Raji (cell line): ENCODE results near the gene CCDC102B.

ENCODE experiments used
- POLR2A ChIP-seq: IDR thresholded peaks from 2 replicates; pipeline ENCODE4 v1.6.1; 2011; ENCODE audit warnings: low read depth, low read length, control low read depth; ENCODE audit not compliant: insufficient read depth

The CCDC102B gene

GRCh38 chr18:69044215-69044614 is 246.3 kb downstream of the CCDC102B start:
- no peak for TF ChIP-seq POLR2A

- TF ChIP-seq POLR2A = no peak
Measured at GRCh38 chr18:69064063-69064462, 266.2 kb downstream of the CCDC102B start.

GRCh38 chr18:69067048-69067447 is 269.2 kb downstream of the CCDC102B start:
- TF ChIP-seq POLR2A = no peak

- TF ChIP-seq POLR2A = no peak
Measured at GRCh38 chr18:69071680-69072079, 273.8 kb downstream of the CCDC102B start.

GRCh38 chr18:69081846-69082245 is 284.0 kb downstream of the CCDC102B start:
- no peak for TF ChIP-seq POLR2A

- TF ChIP-seq POLR2A = no peak
Measured at GRCh38 chr18:69082499-69082898, 284.6 kb downstream of the CCDC102B start.

- TF ChIP-seq POLR2A = no peak
Measured at GRCh38 chr18:69085951-69086350, 288.1 kb downstream of the CCDC102B start.

GRCh38 chr18:69088973-69089372 is 291.1 kb downstream of the CCDC102B start:
- TF ChIP-seq POLR2A = no peak

- TF ChIP-seq POLR2A = no peak
Measured at GRCh38 chr18:69097349-69097748, 299.5 kb downstream of the CCDC102B start.

- no peak for TF ChIP-seq POLR2A
Measured at GRCh38 chr18:69102959-69103358, 305.1 kb downstream of the CCDC102B start.
